Ishikawa (cell line): Measurements from ENCODE around the gene RNF4.

Experiments
- CEBPB ChIP-seq: IDR thresholded peaks from 2 replicates; pipeline ENCODE4 v1.6.1; 2012
- CREB1 ChIP-seq: IDR thresholded peaks from 2 replicates; pipeline ENCODE4 v1.6.1; 2012; ENCODE audit warnings: low read depth
- EGR1 ChIP-seq: IDR thresholded peaks from 2 replicates; pipeline ENCODE4 v1.6.1; 2012
- EP300 ChIP-seq: IDR thresholded peaks from 2 replicates; pipeline ENCODE4 v1.6.1; 2012; ENCODE audit warnings: borderline replicate concordance
- FOXM1 ChIP-seq: IDR thresholded peaks from 2 replicates; pipeline ENCODE4 v1.6.1; 2012; ENCODE audit warnings: low read depth, borderline replicate concordance
- NFIC ChIP-seq: IDR thresholded peaks from 2 replicates; pipeline ENCODE4 v1.6.1; 2012
- RAD21 ChIP-seq: IDR thresholded peaks from 2 replicates; pipeline ENCODE4 v1.6.1; 2012; ENCODE audit warnings: low read depth
- TAF1 ChIP-seq: IDR thresholded peaks from 2 replicates; pipeline ENCODE4 v1.6.1; 2012; ENCODE audit warnings: low read depth, mild to moderate bottlenecking
- TCF12 ChIP-seq: IDR thresholded peaks from 2 replicates; pipeline ENCODE4 v1.6.1; 2012; ENCODE audit warnings: low read depth
- TEAD4 ChIP-seq: IDR thresholded peaks from 2 replicates; pipeline ENCODE4 v1.6.1; 2012
- YY1 ChIP-seq: IDR thresholded peaks from 2 replicates; pipeline ENCODE4 v1.6.1; 2012; ENCODE audit warnings: low read depth
- ZBTB7A ChIP-seq: IDR thresholded peaks from 2 replicates; pipeline ENCODE4 v1.6.1; 2012; ENCODE audit warnings: low read depth
- TF ChIP-seq, protein P1 (sequence below): IDR thresholded peaks from 2 replicates; pipeline ENCODE4 v1.6.1; 2012
- TF ChIP-seq, protein P2 (sequence below): IDR thresholded peaks from 2 replicates; pipeline ENCODE4 v1.6.1; 2012
- TF ChIP-seq, protein P3 (sequence below): IDR thresholded peaks from 2 replicates; pipeline ENCODE4 v1.6.1; 2012; ENCODE audit warnings: low read depth, mild to moderate bottlenecking

Gene RNF4

DNA sequence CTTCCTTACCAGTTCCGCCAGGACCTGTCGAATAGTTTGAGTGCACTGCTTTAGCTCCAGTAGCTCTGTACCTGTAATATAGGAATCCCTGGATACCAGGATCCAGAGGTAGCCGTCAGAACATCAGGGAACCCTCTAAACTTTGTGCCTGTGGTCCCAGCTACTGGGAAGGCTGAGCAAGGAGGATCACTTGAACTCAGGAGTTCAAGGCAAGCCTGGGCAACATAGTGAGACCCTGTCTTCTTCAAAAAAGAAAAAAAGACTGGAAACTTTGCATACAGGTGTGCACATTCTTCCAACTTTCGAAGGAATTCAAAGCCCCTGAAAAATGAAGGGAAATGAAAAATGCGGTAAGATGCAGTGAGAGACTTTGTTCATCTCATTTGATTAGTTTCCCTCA, 34.9 kb downstream of the RNF4 start:
- no peak for TF ChIP-seq ZBTB7A
- TF ChIP-seq TEAD4 = no peak
- TF ChIP-seq TAF1 = no peak
- no peak for TF ChIP-seq EGR1
- TF ChIP-seq, protein P1, sequence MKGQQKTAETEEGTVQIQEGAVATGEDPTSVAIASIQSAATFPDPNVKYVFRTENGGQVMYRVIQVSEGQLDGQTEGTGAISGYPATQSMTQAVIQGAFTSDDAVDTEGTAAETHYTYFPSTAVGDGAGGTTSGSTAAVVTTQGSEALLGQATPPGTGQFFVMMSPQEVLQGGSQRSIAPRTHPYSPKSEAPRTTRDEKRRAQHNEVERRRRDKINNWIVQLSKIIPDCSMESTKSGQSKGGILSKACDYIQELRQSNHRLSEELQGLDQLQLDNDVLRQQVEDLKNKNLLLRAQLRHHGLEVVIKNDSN = no peak
- no peak for TF ChIP-seq CREB1
- no peak for TF ChIP-seq TCF12
- no peak for TF ChIP-seq RAD21
- TF ChIP-seq YY1 = no peak
- TF ChIP-seq EP300 = no peak
- TF ChIP-seq, protein P2, sequence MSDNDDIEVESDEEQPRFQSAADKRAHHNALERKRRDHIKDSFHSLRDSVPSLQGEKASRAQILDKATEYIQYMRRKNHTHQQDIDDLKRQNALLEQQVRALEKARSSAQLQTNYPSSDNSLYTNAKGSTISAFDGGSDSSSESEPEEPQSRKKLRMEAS = no peak

DNA sequence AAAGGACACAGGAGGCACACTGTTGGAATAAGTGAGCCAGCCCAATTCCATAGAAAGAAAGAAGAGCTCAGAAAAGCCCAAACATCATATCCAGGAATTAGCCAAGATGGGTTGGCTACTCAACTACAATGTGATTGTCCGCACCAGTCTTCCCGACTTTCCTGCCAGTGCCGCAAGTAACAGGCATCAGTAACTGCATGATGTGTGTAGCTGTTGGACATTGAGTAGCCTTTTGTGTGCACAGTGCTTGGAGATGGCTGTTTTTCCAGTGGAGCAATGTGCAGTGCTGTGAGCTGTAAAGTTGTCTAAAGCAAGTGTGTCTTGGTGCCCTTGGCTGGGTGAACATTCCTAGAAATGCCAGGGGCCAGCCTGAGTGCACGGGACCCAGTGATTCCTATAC, 38.4 kb downstream of the RNF4 start:
- TF ChIP-seq CREB1 = no peak
- TF ChIP-seq FOXM1 = no peak
- no peak for TF ChIP-seq EP300
- TF ChIP-seq, protein P1 = no peak
- TF ChIP-seq ZBTB7A = no peak
- TF ChIP-seq TEAD4 = no peak

DNA sequence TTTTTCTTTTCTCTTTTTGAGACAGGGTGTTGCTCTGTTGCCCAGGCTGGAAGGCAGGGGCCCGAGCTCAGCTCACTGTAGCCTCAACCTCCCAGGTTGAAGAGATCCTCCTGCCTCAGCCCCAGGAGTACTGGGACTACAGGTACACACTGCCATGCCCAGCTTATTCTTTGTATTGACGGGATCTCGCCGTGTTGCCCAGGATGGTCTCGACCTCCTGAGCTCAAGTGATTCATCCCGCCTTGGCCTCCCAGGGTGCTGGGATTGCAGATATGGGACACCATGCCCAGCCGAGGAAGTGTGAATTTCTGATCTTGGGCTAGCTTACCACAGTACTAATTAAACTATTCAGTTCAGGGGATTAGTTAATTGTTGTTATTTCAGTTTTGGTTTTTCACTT, 38.9 kb downstream of the RNF4 start:
- TF ChIP-seq FOXM1 = no peak
- TF ChIP-seq TEAD4 = no peak
- TF ChIP-seq CREB1 = no peak
- no peak for TF ChIP-seq CEBPB
- no peak for TF ChIP-seq TAF1
- no peak for TF ChIP-seq EP300
- TF ChIP-seq, protein P3, sequence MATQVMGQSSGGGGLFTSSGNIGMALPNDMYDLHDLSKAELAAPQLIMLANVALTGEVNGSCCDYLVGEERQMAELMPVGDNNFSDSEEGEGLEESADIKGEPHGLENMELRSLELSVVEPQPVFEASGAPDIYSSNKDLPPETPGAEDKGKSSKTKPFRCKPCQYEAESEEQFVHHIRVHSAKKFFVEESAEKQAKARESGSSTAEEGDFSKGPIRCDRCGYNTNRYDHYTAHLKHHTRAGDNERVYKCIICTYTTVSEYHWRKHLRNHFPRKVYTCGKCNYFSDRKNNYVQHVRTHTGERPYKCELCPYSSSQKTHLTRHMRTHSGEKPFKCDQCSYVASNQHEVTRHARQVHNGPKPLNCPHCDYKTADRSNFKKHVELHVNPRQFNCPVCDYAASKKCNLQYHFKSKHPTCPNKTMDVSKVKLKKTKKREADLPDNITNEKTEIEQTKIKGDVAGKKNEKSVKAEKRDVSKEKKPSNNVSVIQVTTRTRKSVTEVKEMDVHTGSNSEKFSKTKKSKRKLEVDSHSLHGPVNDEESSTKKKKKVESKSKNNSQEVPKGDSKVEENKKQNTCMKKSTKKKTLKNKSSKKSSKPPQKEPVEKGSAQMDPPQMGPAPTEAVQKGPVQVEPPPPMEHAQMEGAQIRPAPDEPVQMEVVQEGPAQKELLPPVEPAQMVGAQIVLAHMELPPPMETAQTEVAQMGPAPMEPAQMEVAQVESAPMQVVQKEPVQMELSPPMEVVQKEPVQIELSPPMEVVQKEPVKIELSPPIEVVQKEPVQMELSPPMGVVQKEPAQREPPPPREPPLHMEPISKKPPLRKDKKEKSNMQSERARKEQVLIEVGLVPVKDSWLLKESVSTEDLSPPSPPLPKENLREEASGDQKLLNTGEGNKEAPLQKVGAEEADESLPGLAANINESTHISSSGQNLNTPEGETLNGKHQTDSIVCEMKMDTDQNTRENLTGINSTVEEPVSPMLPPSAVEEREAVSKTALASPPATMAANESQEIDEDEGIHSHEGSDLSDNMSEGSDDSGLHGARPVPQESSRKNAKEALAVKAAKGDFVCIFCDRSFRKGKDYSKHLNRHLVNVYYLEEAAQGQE = no peak
- TF ChIP-seq, protein P1 = no peak
- TF ChIP-seq RAD21 = no peak
- TF ChIP-seq TCF12 = no peak
- no peak for TF ChIP-seq YY1
- TF ChIP-seq, protein P2 = no peak
- TF ChIP-seq EGR1 = no peak
- TF ChIP-seq NFIC = no peak
- no peak for TF ChIP-seq ZBTB7A

DNA sequence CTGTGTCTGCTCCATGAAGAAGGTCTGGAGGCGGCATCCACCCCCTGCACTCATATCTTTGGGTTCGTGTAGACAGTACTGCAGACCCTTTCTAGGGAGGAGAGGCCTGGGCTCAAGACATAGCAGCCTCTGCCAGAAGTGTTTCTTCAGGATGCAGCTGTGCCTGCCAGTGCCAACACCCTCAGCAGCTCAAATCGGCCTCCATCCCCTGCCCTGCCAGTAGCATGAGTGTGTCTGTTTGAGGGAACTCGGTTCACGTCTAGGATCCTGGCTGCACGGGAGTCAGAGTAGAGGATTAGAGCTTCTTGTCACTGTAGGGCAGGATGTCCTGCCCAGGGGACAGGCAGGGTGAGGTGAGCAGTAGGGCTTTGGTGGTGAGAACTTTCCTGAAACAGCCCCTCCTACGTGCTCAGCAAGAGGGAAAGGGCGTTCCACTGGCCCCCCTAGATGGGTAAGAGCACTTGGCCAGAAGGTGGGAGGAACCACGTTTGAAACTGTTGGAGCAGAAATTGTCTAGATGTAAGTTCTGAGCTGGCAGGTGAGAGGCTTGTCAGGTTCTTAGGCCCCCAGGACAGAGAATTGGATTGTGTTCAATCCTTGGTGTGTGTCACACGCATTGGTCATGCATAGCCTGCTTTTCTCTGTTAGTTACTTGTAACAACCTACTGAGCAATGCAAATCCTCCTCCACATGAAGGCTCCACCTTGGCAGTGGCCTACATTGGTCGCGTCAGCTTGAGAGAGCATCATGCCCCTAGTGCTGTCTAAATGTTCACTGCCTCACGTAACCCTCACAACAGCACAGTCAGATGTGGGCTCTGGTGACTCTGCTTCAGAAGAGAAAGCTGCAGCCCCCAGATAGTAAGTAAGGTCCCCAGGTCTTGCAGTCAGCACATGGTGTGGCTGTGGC, 41.7 kb downstream of the RNF4 start:
- TF ChIP-seq TCF12 (no peak), CREB1 (no peak), ZBTB7A (no peak), CEBPB (no peak), YY1 (no peak), TEAD4 (no peak), TAF1 (no peak), NFIC (no peak), EP300 (no peak), EGR1 (no peak)
- TF ChIP-seq, protein P3 = no peak
- TF ChIP-seq, protein P1 = no peak

DNA sequence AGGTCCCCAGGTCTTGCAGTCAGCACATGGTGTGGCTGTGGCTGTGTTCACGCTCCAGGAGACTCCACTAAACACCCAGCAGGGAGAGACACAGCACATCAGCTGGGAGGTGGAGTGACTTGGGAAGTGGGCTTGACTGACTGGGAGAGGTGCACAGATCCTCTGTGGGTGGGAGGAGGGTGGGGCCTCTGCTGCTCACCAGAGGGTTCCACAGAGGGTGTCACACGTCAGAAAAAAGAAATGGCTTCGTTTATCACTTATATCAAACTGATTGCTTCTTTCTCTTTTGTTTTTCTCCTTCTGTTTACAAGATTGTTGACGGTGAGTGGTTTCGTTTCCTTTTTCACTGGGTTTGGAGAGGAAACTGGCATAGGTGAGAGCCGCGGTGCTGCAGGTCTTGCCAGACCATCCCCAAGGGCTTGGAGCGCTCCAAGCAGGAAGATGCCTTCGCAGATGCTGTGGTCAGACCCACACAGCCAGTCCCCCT, 42.8 kb downstream of the RNF4 start:
- TF ChIP-seq, protein P2 = no peak
- no peak for TF ChIP-seq EP300
- no peak for TF ChIP-seq TCF12
- no peak for TF ChIP-seq CEBPB
- TF ChIP-seq FOXM1 = no peak
